Activated CD8-positive, alpha-beta memory T cell treated with anti-CD3 and anti-CD28 coated beads, Interleukin-2, amount 10 ng/mL, durations not matched to agents 7 days and 5 days (primary cell): ENCODE data around the gene WDFY2. TPM values are rescaled to one million over a fixed set of nuclear protein-coding genes. Genes with fewer than 3 reads are reported as not detected.

Experiments
- ATAC-seq: fragments of 150-1000 bp; cut with Tn5 transposase; one replicate; pipeline ENCODE4 v1.10.0; 2021; ENCODE audit warnings: moderate library complexity
- CTCF ChIA-PET: fragments of 350-600 bp; sonication (Branson Sonifier 250); formaldehyde crosslinking; loops from one replicate; lab custom pipeline; 2021; ENCODE audit warnings: antibody characterized with exemption; lab: Charles Lee
- DNase-seq: peaks from one replicate; pipeline ENCODE4 v3.0.0-alpha.2; 2020
- H3K27ac Mint-ChIP-seq: one replicate; pipeline ENCODE4 v1.8.0; 2021; ENCODE audit warnings: mild to moderate bottlenecking, mixed read lengths
- H3K27me3 Mint-ChIP-seq: one replicate; pipeline ENCODE4 v1.8.0; 2021; ENCODE audit warnings: mixed read lengths
- H3K36me3 Mint-ChIP-seq: one replicate; pipeline ENCODE4 v1.8.0; 2021; ENCODE audit warnings: mild to moderate bottlenecking, mixed read lengths
- H3K4me1 Mint-ChIP-seq: one replicate; pipeline ENCODE4 v1.8.0; 2021; ENCODE audit warnings: mixed read lengths
- H3K4me3 Mint-ChIP-seq: one replicate; pipeline ENCODE4 v1.8.0; 2021; ENCODE audit warnings: mild to moderate bottlenecking, moderate library complexity, mixed read lengths
- H3K9me3 Mint-ChIP-seq: one replicate; pipeline ENCODE4 v1.8.0; 2022; ENCODE audit warnings: low read depth, mixed read lengths
- total RNA-seq, 2 experiments: library from RNA; stranded (reverse); gene quantifications; one replicate each; pipeline ENCODE4 v1.2.3, GENCODE V29; 2021

WDFY2 gene
- total RNA-seq, 2 experiments from 2014 or later: 9.1 to 11.9 TPM

DNA sequence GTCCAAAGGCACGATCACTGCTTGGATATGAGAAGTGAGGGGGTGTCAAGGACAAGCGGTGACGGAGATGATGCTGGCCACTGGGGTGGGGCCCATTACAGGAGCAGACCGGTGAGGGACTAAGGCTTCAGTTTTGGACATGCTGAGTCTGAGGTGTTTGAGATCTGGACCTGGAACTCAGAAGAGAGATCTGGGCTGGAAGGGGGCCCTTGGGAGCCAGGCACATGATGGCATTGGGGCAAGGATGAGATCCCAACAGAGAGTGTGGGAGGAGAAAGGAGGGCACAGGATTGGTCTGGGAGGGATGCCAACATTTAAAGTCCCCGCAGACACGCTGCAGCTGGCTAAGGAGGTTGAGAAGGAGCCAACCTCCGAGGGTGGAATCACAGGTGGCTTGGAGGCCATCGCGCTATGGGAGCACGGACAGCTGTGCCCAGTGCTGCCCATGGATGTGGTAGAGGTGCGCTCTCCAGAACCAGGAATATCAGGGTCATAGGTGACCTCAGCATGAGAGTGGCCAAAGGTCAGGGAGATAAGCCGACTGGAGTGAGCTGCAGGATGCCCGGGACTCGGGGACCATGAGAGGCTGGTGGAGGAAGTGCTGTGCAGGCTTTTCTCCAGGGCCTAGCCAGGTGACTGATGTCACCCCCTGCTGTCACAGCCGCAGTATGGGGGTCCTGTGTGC lies 197.9 kb downstream of the WDFY2 start:
- peaks cover 13% of the 10 kb centered on the region for H3K4me1 Mint-ChIP-seq
- no peaks in the 10 kb centered on the region for H3K27me3 Mint-ChIP-seq
- ATAC-seq: no peak
- no peaks in the 10 kb centered on the region for H3K9me3 Mint-ChIP-seq
- CTCF ChIA-PET: interaction anchor here (0.6 to 2.5 kb wide), 3 partner anchors 15 to 557 kb away, joined by 3 to 9 read pairs (median 4); no protein-coding TSS in a partner anchor
- no peak for DNase-seq
- H3K4me3 Mint-ChIP-seq: no peak overlapping the region
- H3K27ac Mint-ChIP-seq: no peak overlapping the region
- H3K36me3 Mint-ChIP-seq: no peaks in the 10 kb centered on the region

DNA sequence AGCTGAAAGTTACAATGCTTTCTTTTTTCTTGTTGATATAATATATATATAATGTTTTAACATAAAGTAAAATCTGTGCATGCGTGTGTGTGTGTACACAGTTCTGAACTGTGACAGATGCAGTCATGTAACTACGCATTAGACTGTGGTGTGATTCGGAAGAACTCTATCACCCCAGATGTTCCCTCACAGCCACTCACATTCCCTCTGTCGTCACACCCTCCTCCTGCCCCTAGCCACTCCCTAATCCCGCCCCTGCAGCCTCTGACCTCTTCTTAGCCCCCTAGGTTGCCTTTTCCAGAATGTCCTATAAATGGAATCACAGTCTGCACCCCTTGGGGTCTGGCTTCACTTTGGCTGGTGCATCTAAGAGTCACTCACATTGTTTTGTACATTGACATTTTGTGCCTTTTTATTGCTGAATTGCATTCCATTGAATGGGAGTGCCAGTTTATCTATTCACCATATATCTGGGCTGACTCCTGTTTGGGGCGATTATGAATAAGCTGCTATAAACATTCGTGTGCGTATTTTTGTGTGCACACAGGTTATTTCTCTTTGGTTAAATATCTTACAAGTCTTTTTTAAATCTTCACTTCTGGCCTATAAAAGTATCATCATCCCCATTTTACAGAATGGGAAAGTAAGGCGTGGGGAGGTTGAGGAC lies 199.3 kb downstream of the WDFY2 start:
- DNase-seq: no peak
- ATAC-seq: no peak
- H3K4me3 Mint-ChIP-seq: no peak overlapping the region
- no peaks in the 10 kb centered on the region for H3K27me3 Mint-ChIP-seq
- H3K4me1 Mint-ChIP-seq: peaks cover 10% of the 10 kb centered on the region
- H3K9me3 Mint-ChIP-seq: no peaks in the 10 kb centered on the region
- H3K27ac Mint-ChIP-seq: no peak overlapping the region
- CTCF ChIA-PET: no interaction called here
- H3K36me3 Mint-ChIP-seq: no peaks in the 10 kb centered on the region

DNA sequence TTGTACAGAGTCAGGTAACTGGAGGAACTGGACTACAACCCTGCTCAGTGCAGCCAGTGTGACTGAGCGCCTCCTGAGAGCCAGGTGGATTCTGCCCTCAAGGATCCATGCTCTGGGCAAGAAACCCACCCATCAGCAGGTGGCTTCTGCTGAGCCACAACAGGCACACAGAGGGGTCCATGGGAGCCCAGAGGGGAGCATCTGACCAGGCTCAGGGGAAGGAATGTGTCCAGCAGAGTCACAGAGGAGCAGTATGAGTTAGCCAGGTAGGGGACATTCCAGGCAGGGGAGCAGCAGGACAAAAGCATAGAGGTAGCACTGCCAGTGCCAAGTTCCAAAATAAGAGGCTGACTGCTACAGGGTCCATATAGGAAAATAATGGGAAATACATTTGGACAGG lies 199.8 kb downstream of the WDFY2 start:
- DNase-seq (no peak), ATAC-seq (no peak)
- CTCF ChIA-PET: no interaction called here
- H3K36me3 Mint-ChIP-seq: no peaks in the 10 kb centered on the region
- H3K4me1 Mint-ChIP-seq: peaks cover 10% of the 10 kb centered on the region
- H3K27ac Mint-ChIP-seq: no peak overlapping the region
- no peaks in the 10 kb centered on the region for H3K9me3 Mint-ChIP-seq
- no peaks in the 10 kb centered on the region for H3K27me3 Mint-ChIP-seq
- H3K4me3 Mint-ChIP-seq: no peak overlapping the region

DNA sequence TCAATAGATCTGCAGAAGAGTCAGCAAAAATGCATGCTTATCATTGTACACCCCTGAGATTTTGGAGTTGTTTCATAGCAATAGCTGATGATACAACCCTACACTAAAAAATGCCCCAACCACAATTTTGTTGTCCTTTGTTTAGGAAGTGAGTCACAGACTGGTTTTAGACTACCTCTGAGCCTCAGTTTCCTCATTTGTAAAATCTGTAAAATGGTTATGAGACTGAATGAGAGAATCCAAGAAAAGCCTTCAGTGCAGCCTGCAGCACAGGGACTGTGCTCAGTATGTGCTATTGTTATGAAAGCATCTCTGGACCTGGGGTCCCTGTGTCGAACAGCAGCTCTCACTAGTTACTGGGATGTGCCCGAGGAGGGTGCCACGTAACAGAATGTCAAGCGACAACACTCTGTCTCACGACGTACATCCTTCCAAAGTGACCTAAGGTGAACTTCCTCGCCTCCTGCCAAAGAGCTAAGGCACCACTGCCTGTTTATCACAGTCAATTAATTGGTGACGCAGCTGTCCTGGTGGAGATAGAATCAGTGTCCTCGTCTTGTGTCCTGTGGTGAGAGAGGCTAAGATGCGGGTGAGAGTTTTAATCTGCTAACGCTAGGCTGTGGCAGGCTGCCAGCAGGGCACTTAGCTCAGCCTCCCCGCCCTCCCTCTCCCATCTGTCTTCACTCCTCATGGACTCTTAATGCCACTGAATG lies 201.6 kb downstream of the WDFY2 start:
- ATAC-seq (no peak), DNase-seq (no peak)
- H3K4me3 Mint-ChIP-seq: no peak overlapping the region
- peaks cover 10% of the 10 kb centered on the region for H3K4me1 Mint-ChIP-seq
- H3K9me3 Mint-ChIP-seq: no peaks in the 10 kb centered on the region
- no peak overlapping the region for H3K27ac Mint-ChIP-seq
- CTCF ChIA-PET: interaction anchor here (0.7 to 1.0 kb wide), 2 partner anchors 9 to 12 kb away, joined by 3 to 4 read pairs; no protein-coding TSS in a partner anchor
- H3K27me3 Mint-ChIP-seq: no peaks in the 10 kb centered on the region
- no peaks in the 10 kb centered on the region for H3K36me3 Mint-ChIP-seq

DNA sequence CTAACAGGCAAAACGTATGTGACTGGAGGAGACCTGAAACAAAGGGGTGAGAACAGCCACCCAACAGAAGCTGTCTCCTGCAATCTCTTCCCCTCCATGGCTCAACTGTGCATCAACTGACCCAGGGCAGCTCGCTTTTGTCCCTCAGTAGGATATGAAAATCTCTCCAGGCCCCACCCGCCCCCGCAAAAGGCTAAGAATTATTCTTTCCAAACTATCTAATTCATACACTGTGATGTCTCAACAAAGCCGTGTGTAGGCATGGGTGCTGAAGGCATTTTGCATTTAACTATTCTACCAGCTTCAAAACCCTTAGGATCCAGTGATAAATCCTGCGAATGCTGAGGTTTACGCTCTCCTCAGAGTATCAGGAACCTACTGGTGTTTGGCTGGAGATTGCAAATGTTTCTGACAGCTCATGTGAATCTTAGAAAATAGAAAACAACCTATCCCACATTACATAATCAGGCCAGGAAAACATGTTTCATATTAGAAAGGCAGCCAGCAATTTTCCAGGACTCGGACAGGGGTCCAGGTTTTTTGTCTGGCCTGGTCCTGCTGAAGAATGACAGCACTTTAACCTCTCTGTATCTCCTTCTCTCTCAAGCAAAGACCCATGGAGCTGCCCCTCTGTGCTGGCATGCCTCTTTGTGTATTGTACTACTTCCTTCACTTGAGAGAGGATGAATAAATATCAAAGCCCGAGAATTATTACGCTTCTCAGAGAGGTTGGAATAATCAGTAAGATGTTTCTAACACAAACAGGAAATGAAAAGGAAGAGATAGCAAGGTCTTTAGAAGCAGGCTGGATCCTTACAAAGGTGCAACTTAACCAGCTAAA lies 202.4 kb downstream of the WDFY2 start:
- H3K27me3 Mint-ChIP-seq: no peaks in the 10 kb centered on the region
- no peaks in the 10 kb centered on the region for H3K36me3 Mint-ChIP-seq
- no peak overlapping the region for H3K4me3 Mint-ChIP-seq
- H3K4me1 Mint-ChIP-seq: peaks cover 10% of the 10 kb centered on the region
- no peak for DNase-seq
- CTCF ChIA-PET: interaction anchor here (0.7 to 1.0 kb wide), 3 partner anchors 8 to 11 kb away, joined by 3 to 5 read pairs (median 4); no protein-coding TSS in a partner anchor
- no peaks in the 10 kb centered on the region for H3K9me3 Mint-ChIP-seq
- ATAC-seq: no peak
- H3K27ac Mint-ChIP-seq: no peak overlapping the region

DNA sequence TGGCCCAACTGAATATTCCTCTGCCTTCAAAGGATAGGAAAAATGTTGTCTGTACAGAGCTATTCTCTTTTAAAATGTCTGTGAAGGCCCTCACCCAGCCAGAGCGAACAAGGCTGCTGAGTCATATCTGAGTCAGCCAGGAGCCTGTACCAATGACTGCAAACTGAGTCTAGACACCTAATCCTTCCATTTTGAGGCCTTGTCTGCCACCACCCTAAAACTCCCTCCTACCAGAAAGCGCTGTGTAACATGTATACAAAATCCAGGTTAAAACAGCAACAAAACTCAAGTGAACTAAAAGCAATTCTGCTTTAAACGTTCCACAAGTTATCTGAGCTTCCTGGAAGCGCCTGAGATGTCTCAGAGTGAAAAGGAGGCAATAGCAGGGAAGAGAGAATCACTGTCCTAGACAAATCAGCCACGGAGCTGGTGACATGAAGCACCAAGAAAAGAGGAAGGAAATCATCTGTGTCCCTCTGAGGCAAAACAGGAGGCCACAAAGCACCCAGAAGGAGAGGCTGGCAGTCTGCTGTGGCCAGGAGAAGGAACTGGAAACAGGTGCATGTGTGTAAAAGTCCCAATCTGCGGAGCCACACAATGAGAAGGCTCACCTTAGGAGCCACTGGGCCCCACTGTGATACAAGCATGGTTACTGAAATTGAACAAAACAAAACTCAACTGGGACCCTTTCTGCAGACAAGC lies 209.5 kb downstream of the WDFY2 start:
- H3K4me3 Mint-ChIP-seq: no peak overlapping the region
- ATAC-seq (peak; percentile 71), DNase-seq (peak; percentile 59)
- no peaks in the 10 kb centered on the region for H3K9me3 Mint-ChIP-seq
- peak overlapping the region; percentile 69 for H3K27ac Mint-ChIP-seq
- CTCF ChIA-PET: no interaction called here
- H3K36me3 Mint-ChIP-seq: no peaks in the 10 kb centered on the region
- no peaks in the 10 kb centered on the region for H3K27me3 Mint-ChIP-seq
- peaks cover 21% of the 10 kb centered on the region for H3K4me1 Mint-ChIP-seq

DNA sequence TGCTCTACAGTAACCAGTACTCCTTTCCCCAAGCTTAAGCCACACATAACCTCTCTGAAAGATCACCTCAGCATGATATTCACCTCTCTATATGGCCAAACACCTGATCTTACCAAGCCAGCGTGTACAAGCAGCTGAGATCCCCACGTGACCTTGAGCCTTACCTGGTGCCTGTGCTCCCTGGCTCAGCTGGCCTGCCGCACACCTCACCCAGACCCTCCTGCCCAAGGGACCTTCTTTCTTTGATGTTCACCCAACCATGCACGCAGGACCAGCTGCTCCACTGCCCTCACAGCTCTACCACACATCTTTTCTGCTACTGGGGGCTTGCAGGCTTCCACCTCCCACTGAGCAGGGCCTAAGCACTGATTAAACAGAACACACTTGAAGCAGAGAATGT lies 210.7 kb downstream of the WDFY2 start:
- no peaks in the 10 kb centered on the region for H3K36me3 Mint-ChIP-seq
- no peak for ATAC-seq
- no peak overlapping the region for H3K4me3 Mint-ChIP-seq

DNA sequence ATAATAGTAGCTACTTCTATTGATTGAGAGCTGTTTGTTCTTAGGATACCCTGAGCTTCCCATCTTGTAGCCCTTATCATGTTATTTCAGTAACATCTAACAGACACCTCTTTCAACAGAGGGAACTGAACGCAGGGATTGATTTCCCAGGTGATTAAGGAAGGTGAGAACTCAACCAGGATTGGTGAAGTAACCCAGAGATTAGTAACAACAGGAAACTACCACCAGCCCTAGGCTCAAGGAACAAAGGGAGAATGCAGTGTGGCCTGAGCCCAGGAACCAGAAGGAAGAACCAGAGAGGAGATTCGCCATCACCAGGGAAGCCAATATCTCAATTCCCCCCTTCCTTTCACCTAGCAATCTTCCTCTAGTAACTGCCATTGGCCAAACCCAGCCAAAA lies 211.2 kb downstream of the WDFY2 start:
- no peak for DNase-seq
- Mint-ChIP-seq H3K36me3 (no peaks in the 10 kb centered on the region), H3K27ac (no peak overlapping the region), H3K4me3 (no peak overlapping the region), H3K27me3 (no peaks in the 10 kb centered on the region), H3K9me3 (no peaks in the 10 kb centered on the region), H3K4me1 (peaks cover 21% of the 10 kb centered on the region)
- CTCF ChIA-PET: interaction anchor here (4.4 kb wide), 1 partner anchor 350 kb away, joined by 35 read pairs; no protein-coding TSS in a partner anchor
- no peak for ATAC-seq

More for the DNA sequence above, 210.7 kb downstream of the WDFY2 start:
- Mint-ChIP-seq H3K27me3 (no peaks in the 10 kb centered on the region), H3K4me1 (peaks cover 21% of the 10 kb centered on the region), H3K27ac (no peak overlapping the region), H3K9me3 (no peaks in the 10 kb centered on the region)
- CTCF ChIA-PET: interaction anchor here (0.6 to 4.4 kb wide), 2 partner anchors 9 to 350 kb away, joined by 3 to 35 read pairs; no protein-coding TSS in a partner anchor
- no peak for DNase-seq

DNA sequence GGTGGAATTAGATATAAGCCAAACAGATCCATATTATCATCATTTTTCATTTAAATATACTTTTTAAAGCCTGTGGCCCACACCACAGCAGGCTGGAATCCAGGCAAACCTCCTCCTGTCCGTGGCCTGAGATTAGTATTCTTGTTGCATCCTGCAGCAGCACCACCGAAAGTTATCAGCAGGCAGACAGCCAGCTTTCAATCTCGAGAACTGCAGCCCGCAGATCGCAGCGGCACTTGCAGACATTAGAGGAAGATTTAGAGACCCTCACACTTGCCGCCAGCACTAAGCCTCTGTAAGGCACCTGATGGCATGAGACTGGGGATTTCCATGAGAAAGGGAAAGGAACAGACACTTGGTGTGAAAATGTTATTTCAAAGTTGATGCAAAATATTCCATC lies 212.3 kb downstream of the WDFY2 start:
- H3K36me3 Mint-ChIP-seq: no peaks in the 10 kb centered on the region
- no peak overlapping the region for H3K27ac Mint-ChIP-seq
- H3K4me1 Mint-ChIP-seq: peaks cover 24% of the 10 kb centered on the region
- no peaks in the 10 kb centered on the region for H3K9me3 Mint-ChIP-seq
- CTCF ChIA-PET: interaction anchor here (1.6 to 6.8 kb wide), 12 partner anchors 8 to 671 kb away, joined by 4 to 58 read pairs (median 12); no protein-coding TSS in a partner anchor
- no peaks in the 10 kb centered on the region for H3K27me3 Mint-ChIP-seq
- DNase-seq: no peak
- H3K4me3 Mint-ChIP-seq: no peak overlapping the region
- ATAC-seq: no peak

DNA sequence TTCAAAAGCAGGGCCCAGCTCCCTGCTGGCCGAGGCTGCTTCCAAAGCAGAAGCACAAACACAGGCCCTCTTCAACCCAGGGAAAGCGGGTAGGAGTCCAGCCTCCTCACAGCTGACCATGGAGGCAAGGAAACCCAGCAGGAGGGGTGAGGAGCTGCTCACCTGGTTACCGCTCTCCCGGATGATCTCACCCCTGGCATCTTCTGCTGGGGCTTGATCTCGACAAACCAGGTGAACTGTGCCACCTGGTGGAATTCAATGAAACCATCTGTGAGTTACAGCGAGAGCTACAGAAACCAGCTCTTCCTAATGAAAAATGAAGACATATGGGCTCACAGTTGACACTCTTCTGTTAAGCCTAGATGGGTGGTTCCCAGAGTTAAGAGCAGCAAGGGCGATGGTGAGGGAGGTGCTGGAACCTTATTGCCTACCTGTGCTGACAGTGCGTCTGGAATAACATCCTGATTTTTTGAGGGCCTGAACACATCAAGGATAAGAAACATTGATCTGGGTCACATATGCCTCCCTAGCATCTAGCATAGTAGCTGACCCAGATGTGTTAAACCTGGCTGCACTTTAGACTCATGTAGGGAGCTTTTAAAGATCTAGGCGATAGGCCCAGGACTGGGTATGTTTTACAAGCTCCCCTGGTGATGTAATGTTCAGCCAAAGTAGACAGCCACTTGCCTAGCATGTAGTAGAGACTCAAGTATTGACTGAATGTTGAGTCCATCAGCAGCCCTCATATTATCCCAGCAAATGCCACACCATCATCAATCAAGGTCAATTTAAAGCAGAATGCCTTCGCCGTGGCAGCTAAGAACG lies 213.6 kb downstream of the WDFY2 start:
- H3K27me3 Mint-ChIP-seq: no peaks in the 10 kb centered on the region
- ATAC-seq: peak; percentile 59
- H3K36me3 Mint-ChIP-seq: no peaks in the 10 kb centered on the region
- CTCF ChIA-PET: interaction anchor here (0.7 to 6.8 kb wide), 40 partner anchors 8 to 828 kb away, joined by 3 to 58 read pairs (median 4); no protein-coding TSS in a partner anchor
- no peaks in the 10 kb centered on the region for H3K9me3 Mint-ChIP-seq
- peak; percentile 74 for DNase-seq
- no peak overlapping the region for H3K4me3 Mint-ChIP-seq
- peaks cover 35% of the 10 kb centered on the region for H3K4me1 Mint-ChIP-seq
- H3K27ac Mint-ChIP-seq: no peak overlapping the region

DNA sequence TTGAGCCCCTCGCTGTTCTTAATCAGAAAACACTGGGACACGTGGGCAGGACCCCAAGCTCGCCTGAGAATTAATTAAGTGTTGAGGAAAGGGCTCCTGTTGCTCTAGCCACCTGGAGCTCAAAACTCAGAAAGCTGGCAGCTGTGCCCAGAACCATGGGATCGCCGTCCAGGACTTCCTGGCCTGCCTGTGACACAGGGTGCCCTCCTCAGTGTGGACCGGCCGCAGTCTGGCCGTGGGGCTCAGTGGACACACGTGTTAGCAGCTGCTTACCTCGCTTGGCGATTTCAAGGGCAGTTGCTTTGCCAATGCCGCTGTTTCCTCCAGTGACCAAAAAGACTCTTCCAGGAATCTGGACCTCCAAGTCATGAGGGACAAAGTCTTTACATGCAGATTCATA lies 215.0 kb downstream of the WDFY2 start:
- CTCF ChIA-PET: interaction anchor here (1.1 to 6.8 kb wide), 6 partner anchors 9 to 439 kb away, joined by 3 to 58 read pairs (median 8); no protein-coding TSS in a partner anchor
- H3K27ac Mint-ChIP-seq: no peak overlapping the region
- H3K27me3 Mint-ChIP-seq: no peaks in the 10 kb centered on the region
- H3K4me3 Mint-ChIP-seq: no peak overlapping the region
- no peaks in the 10 kb centered on the region for H3K36me3 Mint-ChIP-seq
- H3K4me1 Mint-ChIP-seq: peaks cover 28% of the 10 kb centered on the region
- no peaks in the 10 kb centered on the region for H3K9me3 Mint-ChIP-seq
- ATAC-seq (no peak), DNase-seq (no peak)
